IPS-15b (cell line): ENCODE results near the gene RASSF9.

Source experiments
- H3K27me3 ChIP-seq: one replicate; pipeline ENCODE4 v1.6.1; 2013; ENCODE audit warnings: low read length; ENCODE audit not compliant: control insufficient read depth, insufficient read depth
- H3K36me3 ChIP-seq: one replicate; pipeline ENCODE4 v1.6.1; 2013; ENCODE audit warnings: low read length; ENCODE audit not compliant: control insufficient read depth, insufficient read depth
- H3K4me1 ChIP-seq: one replicate; pipeline ENCODE4 v1.6.1; 2013; ENCODE audit warnings: mild to moderate bottlenecking, low read length; ENCODE audit not compliant: control insufficient read depth, insufficient read depth
- H3K4me3 ChIP-seq: one replicate; pipeline ENCODE4 v1.5.1; 2013; ENCODE audit warnings: low read depth, low read length
- H3K9ac ChIP-seq: one replicate; pipeline ENCODE4 v1.6.1; 2013; ENCODE audit warnings: low read depth, mild to moderate bottlenecking, low read length
- H3K9me3 ChIP-seq: one replicate; pipeline ENCODE4 v1.6.1; 2013; ENCODE audit warnings: mild to moderate bottlenecking, low read length; ENCODE audit not compliant: control insufficient read depth, insufficient read depth

Gene RASSF9

DNA sequence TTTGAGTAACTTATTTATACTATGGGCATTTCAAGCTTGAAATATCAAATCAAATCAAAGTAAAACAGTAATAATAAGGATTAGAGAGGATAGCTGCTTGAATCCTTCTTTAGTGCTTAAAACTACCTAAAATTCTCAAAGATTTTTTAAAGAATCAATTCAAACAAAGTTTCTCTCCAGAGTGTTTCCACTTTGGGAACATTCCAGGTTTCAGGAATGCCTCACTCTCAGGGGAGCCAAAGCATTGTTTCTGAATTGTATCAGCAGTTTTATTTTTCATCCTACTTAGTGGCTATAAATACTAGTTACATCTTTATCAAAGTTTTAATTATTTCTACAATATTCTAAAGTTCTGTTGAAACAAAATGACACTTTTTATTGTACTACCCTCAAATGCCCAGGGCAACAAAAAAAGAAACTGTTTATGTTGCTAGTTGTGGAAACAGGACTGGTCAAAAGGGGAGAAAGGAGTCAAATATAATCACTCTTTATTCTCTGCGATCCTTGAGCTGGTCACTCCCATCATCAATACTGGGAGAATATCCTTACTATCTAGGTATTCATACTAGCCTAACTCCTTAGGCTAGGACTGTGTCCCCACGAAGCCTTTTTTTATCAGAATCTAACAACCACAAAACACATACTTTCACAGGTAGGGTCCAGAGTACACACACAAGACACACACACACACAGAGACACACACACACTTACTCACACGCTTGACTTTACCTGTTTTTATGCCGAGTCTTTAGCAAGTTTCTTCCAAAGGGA is 598 bp downstream of the RASSF9 start:
- no peak overlapping the region for H3K9ac ChIP-seq
- H3K4me1 ChIP-seq = peaks cover 10% of the 10 kb centered on the region
- H3K4me3 ChIP-seq = peak overlapping the region; percentile 20
- H3K27me3 ChIP-seq = no peaks in the 10 kb centered on the region
- no peaks in the 10 kb centered on the region for H3K36me3 ChIP-seq
- no peaks in the 10 kb centered on the region for H3K9me3 ChIP-seq

- H3K9ac ChIP-seq = no peak overlapping the region
- peaks cover 10% of the 10 kb centered on the region for H3K4me1 ChIP-seq
- no peaks in the 10 kb centered on the region for H3K36me3 ChIP-seq
- no peaks in the 10 kb centered on the region for H3K9me3 ChIP-seq
- H3K4me3 ChIP-seq = no peak overlapping the region
- no peaks in the 10 kb centered on the region for H3K27me3 ChIP-seq
These were observed 1.8 kb downstream of the RASSF9 start for GRCh38 chr12:85834378-85834777.

DNA sequence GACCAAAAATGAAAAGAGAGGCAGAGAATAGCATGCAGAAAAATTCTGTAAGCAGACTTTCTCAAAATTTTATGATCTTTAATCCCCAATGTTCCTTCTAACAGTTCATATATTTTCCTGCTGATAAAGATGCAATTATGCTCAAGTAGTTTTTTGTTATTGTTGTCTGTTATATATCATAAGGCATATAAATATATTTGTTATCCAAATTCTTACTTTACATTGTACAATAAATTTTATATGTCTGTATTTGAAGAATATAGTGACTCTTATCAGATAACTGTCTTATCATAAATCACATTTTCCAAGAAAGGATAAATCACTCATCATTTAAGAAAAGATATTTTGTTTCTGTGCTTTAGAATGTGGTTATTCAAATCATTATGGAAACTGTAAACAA is 2.6 kb downstream of the RASSF9 start:
- Histone ChIP-seq H3K9me3 (no peaks in the 10 kb centered on the region), H3K4me1 (peaks cover 10% of the 10 kb centered on the region), H3K4me3 (no peak overlapping the region), H3K27me3 (no peaks in the 10 kb centered on the region), H3K9ac (no peak overlapping the region), H3K36me3 (no peaks in the 10 kb centered on the region)

- H3K9me3 ChIP-seq = no peaks in the 10 kb centered on the region
- H3K4me3 ChIP-seq = no peak overlapping the region
- no peaks in the 10 kb centered on the region for H3K27me3 ChIP-seq
- H3K9ac ChIP-seq = no peak overlapping the region
- no peaks in the 10 kb centered on the region for H3K36me3 ChIP-seq
- H3K4me1 ChIP-seq = peaks cover 6% of the 10 kb centered on the region
These were observed 4.8 kb downstream of the RASSF9 start for GRCh38 chr12:85831327-85831990.

DNA sequence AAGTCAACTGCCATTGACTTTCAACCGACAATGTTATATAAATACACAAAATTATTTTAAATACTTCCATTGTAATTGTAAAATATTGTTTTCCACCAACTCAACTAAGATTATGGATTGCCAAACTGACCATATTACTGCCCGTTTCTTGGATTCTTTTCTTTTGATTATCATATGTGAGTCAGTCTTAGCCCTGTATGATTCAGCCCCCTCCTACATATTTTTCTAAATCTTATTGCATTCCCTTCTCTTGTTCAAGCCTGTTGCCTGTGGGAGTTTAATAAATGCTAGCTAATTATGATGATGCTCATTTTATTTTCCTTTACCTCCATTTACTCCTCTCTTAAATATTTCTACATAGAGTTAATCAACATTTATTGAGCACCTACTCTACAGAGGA is 6.8 kb downstream of the RASSF9 start:
- H3K9me3 ChIP-seq = no peaks in the 10 kb centered on the region
- no peaks in the 10 kb centered on the region for H3K27me3 ChIP-seq
- no peak overlapping the region for H3K4me3 ChIP-seq
- no peaks in the 10 kb centered on the region for H3K36me3 ChIP-seq
- no peaks in the 10 kb centered on the region for H3K4me1 ChIP-seq
- H3K9ac ChIP-seq = no peak overlapping the region

GRCh38 chr12:85828576-85828975 is 7.6 kb downstream of the RASSF9 start:
- Histone ChIP-seq H3K4me1 (no peaks in the 10 kb centered on the region), H3K4me3 (no peak overlapping the region), H3K27me3 (no peaks in the 10 kb centered on the region)

GRCh38 chr12:85825746-85826145 is 10.5 kb downstream of the RASSF9 start:
- H3K36me3 ChIP-seq = no peaks in the 10 kb centered on the region
- no peaks in the 10 kb centered on the region for H3K9me3 ChIP-seq
- no peak overlapping the region for H3K9ac ChIP-seq
- H3K4me1 ChIP-seq = no peaks in the 10 kb centered on the region
- no peaks in the 10 kb centered on the region for H3K27me3 ChIP-seq
- no peak overlapping the region for H3K4me3 ChIP-seq

More at GRCh38 chr12:85828576-85828975, 7.6 kb downstream of the RASSF9 start:
- H3K9me3 ChIP-seq = no peaks in the 10 kb centered on the region
- no peaks in the 10 kb centered on the region for H3K36me3 ChIP-seq
- no peak overlapping the region for H3K9ac ChIP-seq

GRCh38 chr12:85823436-85824180 is 12.6 kb downstream of the RASSF9 start:
- Histone ChIP-seq H3K9ac (no peak overlapping the region), H3K27me3 (no peaks in the 10 kb centered on the region), H3K36me3 (no peaks in the 10 kb centered on the region), H3K4me3 (no peak overlapping the region), H3K4me1 (no peaks in the 10 kb centered on the region), H3K9me3 (no peaks in the 10 kb centered on the region)

DNA sequence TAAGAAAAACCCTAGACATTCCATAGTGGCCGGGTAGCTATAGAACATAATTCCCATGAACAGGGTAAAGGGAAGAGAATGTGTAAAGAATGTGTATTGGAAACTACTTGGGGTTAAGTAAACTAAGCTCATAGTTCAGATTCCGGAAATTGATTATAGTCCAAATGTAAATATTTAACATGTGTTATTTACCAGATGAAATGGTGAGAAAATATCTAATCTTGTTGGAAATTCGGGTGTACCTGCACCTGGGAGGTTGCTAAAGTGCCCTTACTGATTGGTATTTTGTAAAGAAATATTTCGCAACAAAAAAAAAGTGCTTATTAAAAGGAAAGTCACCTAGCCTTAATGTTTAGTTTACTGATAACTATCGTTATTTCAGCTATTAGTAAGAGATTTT is 14.4 kb downstream of the RASSF9 start:
- Histone ChIP-seq H3K9ac (no peak overlapping the region), H3K4me1 (no peaks in the 10 kb centered on the region), H3K9me3 (no peaks in the 10 kb centered on the region), H3K36me3 (no peaks in the 10 kb centered on the region), H3K27me3 (no peaks in the 10 kb centered on the region), H3K4me3 (no peak overlapping the region)

DNA sequence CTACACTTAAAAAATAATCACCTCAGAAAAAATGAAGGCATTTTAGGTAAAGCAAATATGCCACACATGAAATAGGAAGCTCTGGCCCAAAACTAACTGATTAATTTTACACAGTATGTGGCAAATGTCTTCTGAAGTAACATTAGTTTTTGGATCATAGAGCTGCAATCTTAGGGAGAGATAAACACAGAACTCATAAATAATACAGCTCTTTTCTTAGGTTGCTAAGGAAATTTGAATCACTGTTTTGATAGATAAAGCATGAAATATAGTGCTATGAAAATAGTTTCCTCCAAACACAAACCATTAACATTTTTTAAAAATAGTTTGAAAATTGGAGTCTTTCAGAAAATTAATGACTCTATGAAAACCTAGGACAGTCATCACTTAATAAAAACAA is 15.0 kb downstream of the RASSF9 start:
- H3K27me3 ChIP-seq = no peaks in the 10 kb centered on the region
- no peaks in the 10 kb centered on the region for H3K4me1 ChIP-seq
- H3K36me3 ChIP-seq = no peaks in the 10 kb centered on the region
- H3K9ac ChIP-seq = no peak overlapping the region
- no peak overlapping the region for H3K4me3 ChIP-seq
- H3K9me3 ChIP-seq = no peaks in the 10 kb centered on the region

GRCh38 chr12:85820101-85820500 is 16.1 kb downstream of the RASSF9 start:
- no peaks in the 10 kb centered on the region for H3K4me1 ChIP-seq
- H3K36me3 ChIP-seq = no peaks in the 10 kb centered on the region
- H3K27me3 ChIP-seq = no peaks in the 10 kb centered on the region
- H3K4me3 ChIP-seq = no peak overlapping the region
- no peak overlapping the region for H3K9ac ChIP-seq
- no peaks in the 10 kb centered on the region for H3K9me3 ChIP-seq

GRCh38 chr12:85814741-85815140 is 21.5 kb downstream of the RASSF9 start:
- Histone ChIP-seq H3K4me1 (no peaks in the 10 kb centered on the region), H3K4me3 (no peak overlapping the region), H3K36me3 (no peaks in the 10 kb centered on the region), H3K9ac (no peak overlapping the region), H3K27me3 (no peaks in the 10 kb centered on the region), H3K9me3 (no peaks in the 10 kb centered on the region)
